GM12878 (cell line): ENCODE measurements around the gene TKTL1. TPM values are rescaled to one million over a fixed set of nuclear protein-coding genes. Genes with fewer than 3 reads are reported as not detected.

Experiments
- ATAC-seq: fragments of 200-7000 bp; cut with Tn5 transposase; 3 replicates; pipeline ENCODE4 v1.9.1; 2020; ENCODE audit warnings: mild to moderate bottlenecking, moderate library complexity
- BruUV-seq: library from RNA; stranded (reverse); fragments of 400-500 nt; replicated peaks from 2 replicates; lab custom pipeline; 2021; lab: Mats Ljungman, UMichigan
- CTCF ChIA-PET: fragments of 300-600 bp; sonication (Branson Sonifier 250); formaldehyde crosslinking; extraction: SDS; loops from one replicate; lab custom pipeline; 2021; ENCODE audit warnings: inconsistent platforms; lab: Yijun Ruan, JAX
- POLR2A ChIA-PET: fragments of 350-600 bp; formaldehyde crosslinking; extraction: SDS; loops from one replicate; lab custom pipeline; 2021; ENCODE audit warnings: inconsistent platforms; lab: Charles Lee
- RAD21 ChIA-PET: fragments of 300-600 bp; sonication (Branson Sonifier 250); formaldehyde crosslinking; loops from one replicate; lab custom pipeline; 2023; ENCODE audit warnings: antibody characterized with exemption; ENCODE audit not compliant: unreplicated experiment; lab: Charles Lee
- SMC1A ChIA-PET: fragments of 300-600 bp; sonication (Branson Sonifier 250); formaldehyde crosslinking; loops from one replicate; lab custom pipeline; 2023; ENCODE audit not compliant: unreplicated experiment, uncharacterized antibody; lab: Charles Lee
- DNase-seq: peaks from one replicate; pipeline ENCODE4 v3.0.0-alpha.2; 2011; ENCODE audit warnings: low read depth, low spot score
- FAIRE-seq: peaks from 3 replicates; lab custom pipeline; 2011; peaks lifted over from hg19 to GRCh38; lab: Jason Lieb, UNC
- H2AFZ ChIP-seq: 2 replicates; pipeline ENCODE4 v1.6.0; 2011; ENCODE audit warnings: low read depth, low read length, control low read depth; ENCODE audit not compliant: control insufficient read depth
- H3K27ac ChIP-seq: 2 replicates; pipeline ENCODE4 v1.5.1; 2011; ENCODE audit warnings: control low read depth; ENCODE audit not compliant: control insufficient read depth, insufficient read depth
- H3K27me3 ChIP-seq, 2 experiments: replicated peaks in 1 of 2; 2 replicates each; pipeline versions ENCODE4 v1.6.0 to v1.6.1; 2011; ENCODE audit warnings: low read length in 1 of 2; ENCODE audit not compliant: control insufficient read depth in 2 of 2, insufficient read depth in 2 of 2
- H3K36me3 ChIP-seq, 2 experiments: 2 replicates each; pipeline ENCODE4 v1.5.1; 2011; ENCODE audit warnings: low read length in 1 of 2; ENCODE audit not compliant: control insufficient read depth in 2 of 2, insufficient read depth in 2 of 2
- H3K4me1 ChIP-seq: 2 replicates; pipeline ENCODE4 v1.6.1; 2011; ENCODE audit warnings: mild to moderate bottlenecking, low read length, moderate library complexity, mixed read lengths; ENCODE audit not compliant: control insufficient read depth, insufficient read depth
- H3K4me2 ChIP-seq: 2 replicates; pipeline ENCODE4 v1.6.0; 2011; ENCODE audit warnings: control low read depth; ENCODE audit not compliant: control insufficient read depth, insufficient read depth
- H3K4me3 ChIP-seq: fragments of 200-600 bp; sonication (generic); 2 replicates; pipeline ENCODE4 v1.5.1; 2016
- H3K79me2 ChIP-seq: 2 replicates; pipeline ENCODE4 v1.6.0; 2011; ENCODE audit warnings: low read length; ENCODE audit not compliant: control insufficient read depth, insufficient read depth
- H3K9ac ChIP-seq: 2 replicates; pipeline ENCODE4 v1.8.0; 2011; ENCODE audit warnings: low read length, control low read depth, mixed read lengths; ENCODE audit not compliant: control insufficient read depth, insufficient read depth
- H3K9me3 ChIP-seq: replicated peaks from 3 replicates; pipeline ENCODE4 v1.5.1; 2011; ENCODE audit warnings: mild to moderate bottlenecking, low read length; ENCODE audit not compliant: control insufficient read depth, insufficient read depth
- H4K20me1 ChIP-seq: 2 replicates; pipeline ENCODE4 v1.6.0; 2011; ENCODE audit not compliant: control insufficient read depth, insufficient read depth
- ATF7 ChIP-seq: fragments of 450-650 bp; IDR thresholded peaks from 2 replicates; pipeline ENCODE4 v1.6.1; 2016; ENCODE audit warnings: low read depth, mild to moderate bottlenecking
- FOXK2 ChIP-seq: fragments of 450-650 bp; IDR thresholded peaks from 2 replicates; pipeline ENCODE4 v1.6.1; 2017; ENCODE audit warnings: mild to moderate bottlenecking, moderate library complexity
- NFYA ChIP-seq: IDR thresholded peaks from 2 replicates; pipeline ENCODE4 v1.6.1; 2011; ENCODE audit warnings: low read depth, mild to moderate bottlenecking, low read length, improper control_type of control experiment, borderline replicate concordance
- NRF1 ChIP-seq: conservative IDR thresholded peaks from 2 replicates; pipeline ENCODE4 v1.6.1; 2011; ENCODE audit warnings: mild to moderate bottlenecking, low read depth, low read length, improper control_type of control experiment
- RBBP5 ChIP-seq: fragments of 200-600 bp; sonication (generic); conservative IDR thresholded peaks from 2 replicates; pipeline ENCODE4 v1.6.1; 2016
- SMAD5 ChIP-seq: IDR thresholded peaks from 2 replicates; pipeline ENCODE4 v1.6.1; 2016; ENCODE audit warnings: antibody characterized with exemption, low read depth
- SMC3 ChIP-seq: IDR thresholded peaks from 2 replicates; pipeline ENCODE4 v1.6.1; 2011; ENCODE audit warnings: low read length, improper control_type of control experiment, borderline replicate concordance
- STAT3 ChIP-seq: IDR thresholded peaks from 2 replicates; pipeline ENCODE4 v1.6.1; 2011; ENCODE audit warnings: low read depth, low read length, improper control_type of control experiment
- YBX1 ChIP-seq: fragments of 450-650 bp; IDR thresholded peaks from 2 replicates; pipeline ENCODE4 v1.6.1; 2016; ENCODE audit warnings: antibody characterized with exemption
- WGBS: methylation state at CpG from one replicate; pipeline ENCODE4 v1.1.6; 2016; ENCODE audit warnings: low lambda C conversion rate; ENCODE audit not compliant: insufficient replicate concordance, insufficient coverage; ENCODE audit errors: missing lambda C conversion rate; 5-methylcytosine and 5-hydroxymethylcytosine counted together
- in situ Hi-C: fragments of 300-500 bp; cut with MboI; formaldehyde crosslinking; loops from 9 replicates; pipeline ENCODE4 v1.14.3; 2018; ENCODE audit warnings: mixed read lengths
- intact Hi-C: fragments of 100-400 bp; cut with micrococcal nuclease; formaldehyde crosslinking; loops from one replicate; pipeline ENCODE4 v1.14.2; 2022; ENCODE audit not compliant: unreplicated experiment
- polyA plus RNA-seq, 11 experiments: library from polyadenylated mRNA; depleted of rRNA in 4 of 11; unstranded in 6 of 11; stranded (reverse) in 5 of 11; fragments of >200 nt; fragmentation: Nextera tagmentation in 4 of 11; fragmentation: Illumina TruSeq in 1 of 11; extraction: Ambion mirVana in 4 of 11; extraction: Trizol in 1 of 11; gene quantifications; 1 replicate in 1 of 11; 2 replicates in 10 of 11; pipeline versions ENCODE4 v1.2.1 to v1.2.3, GENCODE V29; 2011 to 2016; ENCODE audit warnings: inconsistent platforms in 2 of 11, missing spikeins in 2 of 11, low read depth in 1 of 11
- total RNA-seq, 4 experiments: library from RNA; depleted of rRNA in 3 of 4; stranded (reverse); fragments of >200 nt in 3 of 4; fragmentation: Illumina TruSeq in 1 of 4; extraction: Trizol in 1 of 4; gene quantifications; 2 replicates each; pipeline versions ENCODE4 v1.2.1 to v1.2.3, GENCODE V29; 2013 to 2021
- TF ChIP-seq, protein P1 (sequence below): fragments of 450-650 bp; IDR thresholded peaks from 2 replicates; pipeline ENCODE4 v1.6.1; 2018; ENCODE audit warnings: mild to moderate bottlenecking, low read depth, moderate library complexity; ENCODE audit not compliant: partially characterized antibody
- TF ChIP-seq, protein P2 (sequence below): fragments of 450-650 bp; IDR thresholded peaks from 2 replicates; pipeline ENCODE4 v1.6.1; 2017; ENCODE audit warnings: mild to moderate bottlenecking, low read depth, inconsistent platforms; ENCODE audit not compliant: poor library complexity, severe bottlenecking
- TF ChIP-seq, protein P3 (sequence below): fragments of 450-650 bp; IDR thresholded peaks from 2 replicates; pipeline ENCODE4 v1.6.1; 2016; ENCODE audit warnings: mild to moderate bottlenecking
- TF ChIP-seq, protein P4 (sequence below): IDR thresholded peaks from 2 replicates; pipeline ENCODE4 v1.6.1; 2012; ENCODE audit warnings: improper control_type of control experiment, low read depth, low read length; ENCODE audit not compliant: insufficient replicate concordance

The TKTL1 gene
- total and polyA plus RNA-seq, 10 of the 15 experiments (the other 5 are each of a cell fraction or from before 2014, with no cell fraction given), result 0.01 to 0.07 TPM; not detected in 8

DNA sequence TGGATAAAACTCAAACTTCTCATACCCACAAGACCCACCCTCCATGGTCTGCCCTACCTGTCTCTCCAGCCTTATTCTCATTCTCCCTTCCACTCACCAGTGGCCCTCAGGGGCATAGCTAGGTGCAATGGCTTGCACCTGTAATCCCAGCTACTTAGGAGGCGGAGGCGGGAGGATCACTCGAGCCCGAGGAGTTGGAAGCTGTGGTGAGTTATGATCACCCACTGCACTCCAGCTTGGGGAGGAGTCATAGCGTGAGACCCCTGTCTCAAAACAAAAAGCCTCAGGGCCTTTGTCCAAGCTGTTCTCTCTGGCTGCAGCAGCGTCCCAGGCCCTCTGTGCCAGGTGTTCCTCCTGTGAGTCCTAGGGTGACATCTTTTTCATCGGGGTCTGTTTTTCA is 16.5 kb downstream of the TKTL1 start:
- SMC1A ChIA-PET, result interaction anchor here (1.1 kb wide), 1 partner anchor 10 kb away, joined by 4 read pairs; no protein-coding TSS in a partner anchor
- Histone ChIP-seq H3K4me1 (peaks cover 5% of the 10 kb centered on the region; the same call in 1 of the 2 replicates), H3K9ac (no peak overlapping the region), H3K36me3 (no peaks in the 10 kb centered on the region), H3K9me3 (no peaks in the 10 kb centered on the region; the same call in 1 of the 3 replicates), H3K27me3 (no peaks in the 10 kb centered on the region), H3K27ac (no peak overlapping the region), H3K79me2 (no peaks in the 10 kb centered on the region), H4K20me1 (no peaks in the 10 kb centered on the region), H2AFZ (no peak overlapping the region), H3K4me3 (no peak overlapping the region), H3K4me2 (no peak overlapping the region)
- FAIRE-seq (no peak), DNase-seq (no peak), ATAC-seq (no peak)
- POLR2A ChIA-PET, result no interaction called here
- intact Hi-C loops, result no loop called here
- in situ Hi-C loops, result loop anchor here (25.0 kb wide), 1 partner anchor 175 kb away; the partner anchor contains the start of gene OPN1LW
- WGBS, result 55% methylated on average over 7 of the region's 7 CpGs
- no TSS peak for BruUV-seq
- CTCF ChIA-PET, result no interaction called here
- RAD21 ChIA-PET, result no interaction called here
- TF ChIP-seq NFYA (no peak), SMC3 (no peak), NRF1 (no peak), YBX1 (no peak), ATF7 (no peak), RBBP5 (no peak), FOXK2 (no peak), STAT3 (no peak), SMAD5 (no peak)
- TF ChIP-seq, protein P1, sequence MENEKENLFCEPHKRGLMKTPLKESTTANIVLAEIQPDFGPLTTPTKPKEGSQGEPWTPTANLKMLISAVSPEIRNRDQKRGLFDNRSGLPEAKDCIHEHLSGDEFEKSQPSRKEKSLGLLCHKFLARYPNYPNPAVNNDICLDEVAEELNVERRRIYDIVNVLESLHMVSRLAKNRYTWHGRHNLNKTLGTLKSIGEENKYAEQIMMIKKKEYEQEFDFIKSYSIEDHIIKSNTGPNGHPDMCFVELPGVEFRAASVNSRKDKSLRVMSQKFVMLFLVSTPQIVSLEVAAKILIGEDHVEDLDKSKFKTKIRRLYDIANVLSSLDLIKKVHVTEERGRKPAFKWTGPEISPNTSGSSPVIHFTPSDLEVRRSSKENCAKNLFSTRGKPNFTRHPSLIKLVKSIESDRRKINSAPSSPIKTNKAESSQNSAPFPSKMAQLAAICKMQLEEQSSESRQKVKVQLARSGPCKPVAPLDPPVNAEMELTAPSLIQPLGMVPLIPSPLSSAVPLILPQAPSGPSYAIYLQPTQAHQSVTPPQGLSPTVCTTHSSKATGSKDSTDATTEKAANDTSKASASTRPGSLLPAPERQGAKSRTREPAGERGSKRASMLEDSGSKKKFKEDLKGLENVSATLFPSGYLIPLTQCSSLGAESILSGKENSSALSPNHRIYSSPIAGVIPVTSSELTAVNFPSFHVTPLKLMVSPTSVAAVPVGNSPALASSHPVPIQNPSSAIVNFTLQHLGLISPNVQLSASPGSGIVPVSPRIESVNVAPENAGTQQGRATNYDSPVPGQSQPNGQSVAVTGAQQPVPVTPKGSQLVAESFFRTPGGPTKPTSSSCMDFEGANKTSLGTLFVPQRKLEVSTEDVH, result no peak
- TF ChIP-seq, protein P2, sequence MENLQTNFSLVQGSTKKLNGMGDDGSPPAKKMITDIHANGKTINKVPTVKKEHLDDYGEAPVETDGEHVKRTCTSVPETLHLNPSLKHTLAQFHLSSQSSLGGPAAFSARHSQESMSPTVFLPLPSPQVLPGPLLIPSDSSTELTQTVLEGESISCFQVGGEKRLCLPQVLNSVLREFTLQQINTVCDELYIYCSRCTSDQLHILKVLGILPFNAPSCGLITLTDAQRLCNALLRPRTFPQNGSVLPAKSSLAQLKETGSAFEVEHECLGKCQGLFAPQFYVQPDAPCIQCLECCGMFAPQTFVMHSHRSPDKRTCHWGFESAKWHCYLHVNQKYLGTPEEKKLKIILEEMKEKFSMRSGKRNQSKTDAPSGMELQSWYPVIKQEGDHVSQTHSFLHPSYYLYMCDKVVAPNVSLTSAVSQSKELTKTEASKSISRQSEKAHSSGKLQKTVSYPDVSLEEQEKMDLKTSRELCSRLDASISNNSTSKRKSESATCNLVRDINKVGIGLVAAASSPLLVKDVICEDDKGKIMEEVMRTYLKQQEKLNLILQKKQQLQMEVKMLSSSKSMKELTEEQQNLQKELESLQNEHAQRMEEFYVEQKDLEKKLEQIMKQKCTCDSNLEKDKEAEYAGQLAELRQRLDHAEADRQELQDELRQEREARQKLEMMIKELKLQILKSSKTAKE, result no peak
- TF ChIP-seq, protein P3, sequence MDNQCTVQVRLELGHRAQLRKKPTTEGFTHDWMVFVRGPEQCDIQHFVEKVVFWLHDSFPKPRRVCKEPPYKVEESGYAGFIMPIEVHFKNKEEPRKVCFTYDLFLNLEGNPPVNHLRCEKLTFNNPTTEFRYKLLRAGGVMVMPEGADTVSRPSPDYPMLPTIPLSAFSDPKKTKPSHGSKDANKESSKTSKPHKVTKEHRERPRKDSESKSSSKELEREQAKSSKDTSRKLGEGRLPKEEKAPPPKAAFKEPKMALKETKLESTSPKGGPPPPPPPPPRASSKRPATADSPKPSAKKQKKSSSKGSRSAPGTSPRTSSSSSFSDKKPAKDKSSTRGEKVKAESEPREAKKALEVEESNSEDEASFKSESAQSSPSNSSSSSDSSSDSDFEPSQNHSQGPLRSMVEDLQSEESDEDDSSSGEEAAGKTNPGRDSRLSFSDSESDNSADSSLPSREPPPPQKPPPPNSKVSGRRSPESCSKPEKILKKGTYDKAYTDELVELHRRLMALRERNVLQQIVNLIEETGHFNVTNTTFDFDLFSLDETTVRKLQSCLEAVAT, result no peak
- TF ChIP-seq, protein P4, sequence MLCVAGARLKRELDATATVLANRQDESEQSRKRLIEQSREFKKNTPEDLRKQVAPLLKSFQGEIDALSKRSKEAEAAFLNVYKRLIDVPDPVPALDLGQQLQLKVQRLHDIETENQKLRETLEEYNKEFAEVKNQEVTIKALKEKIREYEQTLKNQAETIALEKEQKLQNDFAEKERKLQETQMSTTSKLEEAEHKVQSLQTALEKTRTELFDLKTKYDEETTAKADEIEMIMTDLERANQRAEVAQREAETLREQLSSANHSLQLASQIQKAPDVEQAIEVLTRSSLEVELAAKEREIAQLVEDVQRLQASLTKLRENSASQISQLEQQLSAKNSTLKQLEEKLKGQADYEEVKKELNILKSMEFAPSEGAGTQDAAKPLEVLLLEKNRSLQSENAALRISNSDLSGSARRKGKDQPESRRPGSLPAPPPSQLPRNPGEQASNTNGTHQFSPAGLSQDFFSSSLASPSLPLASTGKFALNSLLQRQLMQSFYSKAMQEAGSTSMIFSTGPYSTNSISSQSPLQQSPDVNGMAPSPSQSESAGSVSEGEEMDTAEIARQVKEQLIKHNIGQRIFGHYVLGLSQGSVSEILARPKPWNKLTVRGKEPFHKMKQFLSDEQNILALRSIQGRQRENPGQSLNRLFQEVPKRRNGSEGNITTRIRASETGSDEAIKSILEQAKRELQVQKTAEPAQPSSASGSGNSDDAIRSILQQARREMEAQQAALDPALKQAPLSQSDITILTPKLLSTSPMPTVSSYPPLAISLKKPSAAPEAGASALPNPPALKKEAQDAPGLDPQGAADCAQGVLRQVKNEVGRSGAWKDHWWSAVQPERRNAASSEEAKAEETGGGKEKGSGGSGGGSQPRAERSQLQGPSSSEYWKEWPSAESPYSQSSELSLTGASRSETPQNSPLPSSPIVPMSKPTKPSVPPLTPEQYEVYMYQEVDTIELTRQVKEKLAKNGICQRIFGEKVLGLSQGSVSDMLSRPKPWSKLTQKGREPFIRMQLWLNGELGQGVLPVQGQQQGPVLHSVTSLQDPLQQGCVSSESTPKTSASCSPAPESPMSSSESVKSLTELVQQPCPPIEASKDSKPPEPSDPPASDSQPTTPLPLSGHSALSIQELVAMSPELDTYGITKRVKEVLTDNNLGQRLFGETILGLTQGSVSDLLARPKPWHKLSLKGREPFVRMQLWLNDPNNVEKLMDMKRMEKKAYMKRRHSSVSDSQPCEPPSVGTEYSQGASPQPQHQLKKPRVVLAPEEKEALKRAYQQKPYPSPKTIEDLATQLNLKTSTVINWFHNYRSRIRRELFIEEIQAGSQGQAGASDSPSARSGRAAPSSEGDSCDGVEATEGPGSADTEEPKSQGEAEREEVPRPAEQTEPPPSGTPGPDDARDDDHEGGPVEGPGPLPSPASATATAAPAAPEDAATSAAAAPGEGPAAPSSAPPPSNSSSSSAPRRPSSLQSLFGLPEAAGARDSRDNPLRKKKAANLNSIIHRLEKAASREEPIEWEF, result no peak
